GM04504 (cell line): ENCODE data around the gene IRF2.
A peak's percentile ranks its signal among the peaks of the same experiment; 100 is the strongest.

Experiments
- DNase-seq: peaks from one replicate; pipeline ENCODE4 v3.0.0-alpha.2; 2012; ENCODE audit warnings: low read depth

IRF2 gene

GRCh38 chr4:184368290-184368689 lies 106.1 kb downstream of the IRF2 start:
- no peak for DNase-seq

GRCh38 chr4:184364100-184364921 lies 110.0 kb downstream of the IRF2 start:
- DNase-seq = no peak

- no peak for DNase-seq
Measured at GRCh38 chr4:184363258-184363657, 111.1 kb downstream of the IRF2 start.

GRCh38 chr4:184362396-184362795 lies 112.0 kb downstream of the IRF2 start:
- DNase-seq = no peak

GRCh38 chr4:184361443-184361842 lies 112.9 kb downstream of the IRF2 start:
- no peak for DNase-seq

GRCh38 chr4:184359888-184360287 lies 114.5 kb downstream of the IRF2 start:
- DNase-seq = no peak

GRCh38 chr4:184358521-184359232 lies 115.7 kb downstream of the IRF2 start:
- DNase-seq = no peak

GRCh38 chr4:184357772-184358171 lies 116.6 kb downstream of the IRF2 start:
- DNase-seq = no peak

- no peak for DNase-seq
Measured at GRCh38 chr4:184357165-184357564, 117.2 kb downstream of the IRF2 start.

GRCh38 chr4:184356366-184356765 lies 118.0 kb downstream of the IRF2 start:
- DNase-seq = no peak

- no peak for DNase-seq
Measured at GRCh38 chr4:184355857-184356256, 118.5 kb downstream of the IRF2 start.

- DNase-seq = peak; percentile 57
Measured at GRCh38 chr4:184355111-184355604, 119.2 kb downstream of the IRF2 start.

GRCh38 chr4:184352891-184353290 lies 121.5 kb downstream of the IRF2 start:
- no peak for DNase-seq

GRCh38 chr4:184351560-184352451 lies 122.5 kb downstream of the IRF2 start:
- no peak for DNase-seq

- DNase-seq = no peak
Measured at GRCh38 chr4:184350964-184351363, 123.4 kb downstream of the IRF2 start.

GRCh38 chr4:184350213-184350817 lies 124.0 kb downstream of the IRF2 start:
- DNase-seq = no peak

- no peak for DNase-seq
Measured at GRCh38 chr4:184349283-184350039, 124.9 kb downstream of the IRF2 start.

- DNase-seq = no peak
Measured at GRCh38 chr4:184348311-184349233, 125.8 kb downstream of the IRF2 start.

GRCh38 chr4:184347251-184348239 lies 126.8 kb downstream of the IRF2 start:
- no peak for DNase-seq
